ENCODE measurements around the gene CCDC92B. TPM values are rescaled to one million over a fixed set of nuclear protein-coding genes. Genes with fewer than 3 reads are reported as not detected.
A peak's percentile ranks its signal among the peaks of the same experiment; 100 is the strongest.
"Not testable (repeated sequence)": the region's sequence is repeated elsewhere in the genome, so short reads cannot be mapped to it uniquely, and the experiment has no call there.

The CCDC92B gene
- total RNA-seq, 1 experiment from 2014 or later, result 0.09 TPM

- no peaks in the 10 kb centered on the region for H3K9me3 ChIP-seq (ENCODE audit: low read depth, low read length, poor library complexity, severe bottlenecking)
- no TSS peak for BruUV-seq (replicated peaks)
- no peak for DNase-seq (ENCODE audit: low spot score)
- POLR2A ChIA-PET (ENCODE audit: low non-redundant PET), result no interaction called here
- H3K27ac ChIP-seq (ENCODE audit: low read depth, low read length, poor library complexity, severe bottlenecking), result no peak overlapping the region
- no peaks in the 10 kb centered on the region for H3K36me3 ChIP-seq (ENCODE audit: insufficient read depth, low read length, poor library complexity, severe bottlenecking)
- H3K4me1 ChIP-seq (ENCODE audit: insufficient read depth, low read length, poor library complexity, severe bottlenecking), result no peaks in the 10 kb centered on the region
- TF ChIP-seq CTCF (conservative IDR thresholded peaks at IDR 0.05; ENCODE audit: low read depth, low read length) (no peak), EZH2 (IDR thresholded peaks at IDR 0.05; ENCODE audit: borderline replicate concordance, low read depth, low read length, poor library complexity, severe bottlenecking) (no peak)
- H3K27me3 ChIP-seq (replicated peaks; ENCODE audit: insufficient read depth, low read depth, low read length, poor library complexity), result no peaks in the 10 kb centered on the region
- H3K4me3 ChIP-seq (ENCODE audit: low read depth, low read length, poor library complexity, severe bottlenecking), result no peak overlapping the region
- intact Hi-C loops (cut with micrococcal nuclease; ENCODE audit: unreplicated experiment), result no loop called here
- CTCF ChIA-PET, result no interaction called here
Observed at GRCh38 chr17:2789700-2790099, 40.2 kb upstream of the CCDC92B start.

- Histone ChIP-seq H3K27ac (ENCODE audit: low read depth, low read length, poor library complexity, severe bottlenecking) (no peak overlapping the region), H3K36me3 (ENCODE audit: insufficient read depth, low read length, poor library complexity, severe bottlenecking) (no peaks in the 10 kb centered on the region), H3K4me3 (ENCODE audit: low read depth, low read length, poor library complexity, severe bottlenecking) (no peak overlapping the region), H3K27me3 (replicated peaks; ENCODE audit: insufficient read depth, low read depth, low read length, poor library complexity) (no peaks in the 10 kb centered on the region), H3K9me3 (ENCODE audit: low read depth, low read length, poor library complexity, severe bottlenecking) (no peaks in the 10 kb centered on the region), H3K4me1 (ENCODE audit: insufficient read depth, low read length, poor library complexity, severe bottlenecking) (no peaks in the 10 kb centered on the region)
- ChIA-PET CTCF (interaction anchor here (0.6 to 1.8 kb wide), 6 partner anchors 24 to 1204 kb away, joined by 3 to 10 read pairs (median 4); no protein-coding TSS in a partner anchor), POLR2A (ENCODE audit: low non-redundant PET) (interaction anchor here (0.7 kb wide), 1 partner anchor 776 kb away, joined by 3 read pairs; no protein-coding TSS in a partner anchor)
- intact Hi-C loops (cut with micrococcal nuclease; ENCODE audit: unreplicated experiment), result no loop called here
- peak; percentile 97 for TF ChIP-seq CTCF (conservative IDR thresholded peaks at IDR 0.05; ENCODE audit: low read depth, low read length)
- no peak for TF ChIP-seq EZH2 (IDR thresholded peaks at IDR 0.05; ENCODE audit: borderline replicate concordance, low read depth, low read length, poor library complexity, severe bottlenecking)
- no TSS peak for BruUV-seq (replicated peaks)
- DNase-seq (ENCODE audit: low spot score), result peak; percentile 91
Observed at GRCh38 chr17:2786176-2786881, 36.9 kb upstream of the CCDC92B start.

DNA sequence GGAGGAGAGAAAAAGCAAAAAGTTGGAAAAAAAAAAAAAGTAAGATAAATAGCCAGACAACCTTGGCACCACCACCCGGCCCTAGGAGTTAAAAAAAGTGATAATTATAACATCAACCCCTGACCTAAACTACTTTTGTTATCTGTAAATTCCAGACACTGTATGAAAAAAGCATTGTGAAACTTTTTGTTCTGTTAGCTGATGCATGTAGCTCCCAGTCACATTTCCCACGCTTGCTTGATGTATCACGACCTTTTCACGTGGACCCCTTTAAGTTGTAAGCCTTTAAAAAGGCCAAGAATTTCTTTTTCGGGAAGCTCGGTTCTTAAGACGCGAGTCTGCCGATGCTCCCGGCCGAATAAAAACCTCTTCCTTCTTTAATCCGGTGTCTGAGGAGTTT, 35.9 kb upstream of the CCDC92B start:
- H3K4me3 ChIP-seq (ENCODE audit: low read depth, low read length, poor library complexity, severe bottlenecking); DNase-seq (ENCODE audit: low spot score); H3K36me3 ChIP-seq (ENCODE audit: insufficient read depth, low read length, poor library complexity, severe bottlenecking); H3K9me3 ChIP-seq (ENCODE audit: low read depth, low read length, poor library complexity, severe bottlenecking); POLR2A ChIA-PET (ENCODE audit: low non-redundant PET); BruUV-seq (replicated peaks); H3K4me1 ChIP-seq (ENCODE audit: insufficient read depth, low read length, poor library complexity, severe bottlenecking); H3K27ac ChIP-seq (ENCODE audit: low read depth, low read length, poor library complexity, severe bottlenecking); H3K27me3 ChIP-seq (replicated peaks; ENCODE audit: insufficient read depth, low read depth, low read length, poor library complexity); intact Hi-C loops (cut with micrococcal nuclease; ENCODE audit: unreplicated experiment): not testable (repeated sequence)
- CTCF ChIA-PET, result interaction anchor here (0.7 kb wide), 1 partner anchor 75 kb away, joined by 7 read pairs; no protein-coding TSS in a partner anchor

GRCh38 chr17:2784864-2785263, 35.4 kb upstream of the CCDC92B start:
- H3K4me3 ChIP-seq (ENCODE audit: low read depth, low read length, poor library complexity, severe bottlenecking), result no peak overlapping the region
- no TSS peak for BruUV-seq (replicated peaks)
- TF ChIP-seq CTCF (conservative IDR thresholded peaks at IDR 0.05; ENCODE audit: low read depth, low read length) (no peak), EZH2 (IDR thresholded peaks at IDR 0.05; ENCODE audit: borderline replicate concordance, low read depth, low read length, poor library complexity, severe bottlenecking) (no peak)
- no peaks in the 10 kb centered on the region for H3K9me3 ChIP-seq (ENCODE audit: low read depth, low read length, poor library complexity, severe bottlenecking)
- intact Hi-C loops (cut with micrococcal nuclease; ENCODE audit: unreplicated experiment), result no loop called here
- ChIA-PET CTCF (no interaction called here), POLR2A (ENCODE audit: low non-redundant PET) (no interaction called here)
- H3K36me3 ChIP-seq (ENCODE audit: insufficient read depth, low read length, poor library complexity, severe bottlenecking), result no peaks in the 10 kb centered on the region
- no peak overlapping the region for H3K27ac ChIP-seq (ENCODE audit: low read depth, low read length, poor library complexity, severe bottlenecking)
- H3K4me1 ChIP-seq (ENCODE audit: insufficient read depth, low read length, poor library complexity, severe bottlenecking), result no peaks in the 10 kb centered on the region
- no peak for DNase-seq (ENCODE audit: low spot score)
- H3K27me3 ChIP-seq (replicated peaks; ENCODE audit: insufficient read depth, low read depth, low read length, poor library complexity), result no peaks in the 10 kb centered on the region
